DOHH2 (cell line): ENCODE data around the gene KLHL42.

ENCODE experiments used
- H3F3A ChIP-seq: fragments of 200-600 bp; sonication (generic), shearing (Covaris generic); 2 replicates; pipeline ENCODE4 v1.6.0; 2016; ENCODE audit warnings: antibody characterized with exemption, mild to moderate bottlenecking; ENCODE audit not compliant: control insufficient read depth, insufficient read depth
- H3K27ac ChIP-seq: fragments of 200-600 bp; sonication (generic); 2 replicates; pipeline ENCODE4 v1.5.1; 2014; ENCODE audit warnings: low read depth, mild to moderate bottlenecking, low read length, moderate library complexity
- H3K27me3 ChIP-seq: fragments of 200-600 bp; sonication (generic); 2 replicates; pipeline ENCODE4 v1.6.1; 2014; ENCODE audit warnings: mild to moderate bottlenecking, low read length, mixed read lengths; ENCODE audit not compliant: control insufficient read depth
- H3K36me3 ChIP-seq: fragments of 200-600 bp; sonication (generic); 2 replicates; pipeline ENCODE4 v1.6.1; 2014; ENCODE audit warnings: mild to moderate bottlenecking, low read length, moderate library complexity, mixed read lengths; ENCODE audit not compliant: control insufficient read depth
- H3K4me1 ChIP-seq: fragments of 200-600 bp; sonication (generic); 2 replicates; pipeline ENCODE4 v1.6.1; 2014; ENCODE audit warnings: mild to moderate bottlenecking, low read length, mixed read lengths; ENCODE audit not compliant: control insufficient read depth
- H3K4me2 ChIP-seq: fragments of 200-600 bp; sonication (generic); 2 replicates; pipeline ENCODE4 v1.6.0; 2014; ENCODE audit warnings: mild to moderate bottlenecking, low read length, moderate library complexity
- H3K4me3 ChIP-seq: fragments of 200-600 bp; sonication (generic); 2 replicates; pipeline ENCODE4 v1.5.1; 2014; ENCODE audit warnings: mild to moderate bottlenecking, low read length, mixed read lengths
- H3K79me2 ChIP-seq: fragments of 200-600 bp; sonication (generic); 2 replicates; pipeline ENCODE4 v1.6.1; 2014; ENCODE audit warnings: mild to moderate bottlenecking, low read length, mixed read lengths; ENCODE audit not compliant: control insufficient read depth
- H3K9me2 ChIP-seq: fragments of 200-600 bp; sonication (generic); replicated peaks from 2 replicates; pipeline ENCODE4 v1.6.1; 2014; ENCODE audit warnings: mild to moderate bottlenecking, low read length, mixed read lengths; ENCODE audit not compliant: control insufficient read depth
- H3K9me3 ChIP-seq: fragments of 200-600 bp; sonication (generic); 2 replicates; pipeline ENCODE4 v1.6.1; 2014; ENCODE audit warnings: antibody characterized with exemption, low read length, mixed read lengths; ENCODE audit not compliant: control insufficient read depth, insufficient read depth
- H4K20me1 ChIP-seq: fragments of 200-600 bp; sonication (generic); 2 replicates; pipeline ENCODE4 v1.6.0; 2014; ENCODE audit warnings: low read depth, mild to moderate bottlenecking, antibody characterized with exemption, low read length, moderate library complexity; ENCODE audit not compliant: control insufficient read depth, insufficient read depth
- CTCF ChIP-seq: fragments of 200-600 bp; sonication (generic); IDR thresholded peaks from one replicate; pipeline ENCODE4 v1.5.1; 2014; ENCODE audit warnings: antibody characterized with exemption, mild to moderate bottlenecking, low read depth, low read length; ENCODE audit not compliant: poor library complexity, severe bottlenecking
- EZH2phosphoT487 ChIP-seq: fragments of 200-600 bp; sonication (generic); IDR thresholded peaks from 2 replicates; pipeline ENCODE4 v1.6.1; 2017; ENCODE audit warnings: borderline replicate concordance, mild to moderate bottlenecking, antibody characterized with exemption, low read length, moderate library complexity, mixed read lengths

The KLHL42 gene

GRCh38 chr12:27840229-27840999 lies 60.4 kb downstream of the KLHL42 start:
- H3K27ac ChIP-seq: no peak overlapping the region
- 0 out of 2 replicates have a peak, but pooled peaks cover 2% of the 10 kb centered on the region for H3K4me1 ChIP-seq
- no peak overlapping the region for H3K4me2 ChIP-seq
- no peaks in the 10 kb centered on the region for H3K9me2 ChIP-seq
- H3K36me3 ChIP-seq: no peaks in the 10 kb centered on the region
- no peaks in the 10 kb centered on the region for H4K20me1 ChIP-seq
- H3K79me2 ChIP-seq: no peaks in the 10 kb centered on the region
- H3K9me3 ChIP-seq: no peaks in the 10 kb centered on the region
- no peaks in the 10 kb centered on the region for H3F3A ChIP-seq
- TF ChIP-seq EZH2phosphoT487 (no peak), CTCF (peak; percentile 32)
- H3K27me3 ChIP-seq: no peaks in the 10 kb centered on the region
- H3K4me3 ChIP-seq: no peak overlapping the region

GRCh38 chr12:27841392-27841882 lies 61.4 kb downstream of the KLHL42 start:
- 0 out of 2 replicates have a peak, but pooled peaks cover 2% of the 10 kb centered on the region for H3K4me1 ChIP-seq
- H3K4me2 ChIP-seq: no peak overlapping the region
- H3K27ac ChIP-seq: no peak overlapping the region
- H4K20me1 ChIP-seq: no peaks in the 10 kb centered on the region
- no peaks in the 10 kb centered on the region for H3K27me3 ChIP-seq
- no peaks in the 10 kb centered on the region for H3K9me2 ChIP-seq
- no peaks in the 10 kb centered on the region for H3F3A ChIP-seq
- H3K9me3 ChIP-seq: no peaks in the 10 kb centered on the region
- no peak overlapping the region for H3K4me3 ChIP-seq
- H3K79me2 ChIP-seq: no peaks in the 10 kb centered on the region
- no peaks in the 10 kb centered on the region for H3K36me3 ChIP-seq
- no peak for TF ChIP-seq CTCF
- TF ChIP-seq EZH2phosphoT487: no peak

- Histone ChIP-seq H3K79me2 (no peaks in the 10 kb centered on the region), H3K4me3 (no peak overlapping the region), H3K27ac (no peak overlapping the region), H3K4me2 (no peak overlapping the region), H4K20me1 (no peaks in the 10 kb centered on the region), H3K36me3 (no peaks in the 10 kb centered on the region), H3K9me3 (no peaks in the 10 kb centered on the region), H3K27me3 (no peaks in the 10 kb centered on the region), H3K4me1 (0 out of 2 replicates have a peak, but pooled peaks cover 2% of the 10 kb centered on the region), H3K9me2 (no peaks in the 10 kb centered on the region), H3F3A (no peaks in the 10 kb centered on the region)
- TF ChIP-seq CTCF: no peak
- TF ChIP-seq EZH2phosphoT487: no peak
Measured at GRCh38 chr12:27843714-27844245, 63.7 kb downstream of the KLHL42 start.
